HL-60 (cell line): ENCODE results near the gene CCDC93.

Source experiments
- DNase-seq, 2 experiments: peaks; one replicate each; pipeline ENCODE4 v3.0.0-alpha.2; 2010 to 2020; ENCODE audit warnings: low read depth in 1 of 2, low spot score in 1 of 2
- H3K27ac ChIP-seq: fragments of 250-450 bp; sonication (Bioruptor Pico); replicated peaks from 2 replicates; pipeline ENCODE4 v1.5.1; 2020; ENCODE audit warnings: mild to moderate bottlenecking, moderate library complexity
- H3K27me3 ChIP-seq: fragments of 250-450 bp; sonication (Bioruptor Pico); 2 replicates; pipeline ENCODE4 v1.5.1; 2021; ENCODE audit warnings: mild to moderate bottlenecking, moderate library complexity; ENCODE audit not compliant: insufficient read depth, poor library complexity, severe bottlenecking
- H3K4me3 ChIP-seq: replicated peaks from 2 replicates; pipeline ENCODE4 v1.5.1; 2011; ENCODE audit warnings: mild to moderate bottlenecking, control low read depth, low read length; ENCODE audit not compliant: insufficient read depth
- CTCF ChIP-seq: IDR thresholded peaks from one replicate; pipeline ENCODE4 v1.5.1; 2011; ENCODE audit warnings: low read length, control low read depth, inconsistent platforms; ENCODE audit not compliant: insufficient read depth
- GABPA ChIP-seq: IDR thresholded peaks from 2 replicates; pipeline ENCODE4 v1.6.1; 2012; ENCODE audit warnings: low read depth
- POLR2AphosphoS5 ChIP-seq: IDR thresholded peaks from 2 replicates; pipeline ENCODE4 v1.6.1; 2012; ENCODE audit warnings: low read depth
- REST ChIP-seq: IDR thresholded peaks from 2 replicates; pipeline ENCODE4 v1.6.1; 2012; ENCODE audit warnings: low read depth; ENCODE audit not compliant: insufficient replicate concordance
- SPI1 ChIP-seq: IDR thresholded peaks from 2 replicates; pipeline ENCODE4 v1.6.1; 2012; ENCODE audit warnings: low read depth, mild to moderate bottlenecking, borderline replicate concordance

Gene CCDC93

GRCh38 chr2:118056801-118057200 lies 42.9 kb upstream of the CCDC93 start:
- DNase-seq: no peak
- Histone ChIP-seq H3K27me3 (no peaks in the 10 kb centered on the region), H3K27ac (no peak overlapping the region; the same call in 1 of the 2 replicates), H3K4me3 (no peak overlapping the region)
- TF ChIP-seq POLR2AphosphoS5 (no peak), SPI1 (no peak), GABPA (no peak), REST (no peak), CTCF (no peak)

GRCh38 chr2:118056165-118056534 lies 42.3 kb upstream of the CCDC93 start:
- H3K27ac ChIP-seq: peak overlapping the region; percentile 38
- TF ChIP-seq REST (no peak), SPI1 (0 out of 2 replicates have a peak, but pooled peaks have one; percentile 3)
- no peaks in the 10 kb centered on the region for H3K27me3 ChIP-seq
- peak; percentile 35 to 57 for DNase-seq
- no peak overlapping the region for H3K4me3 ChIP-seq

- Histone ChIP-seq H3K4me3 (no peak overlapping the region), H3K27ac (peak overlapping the region; percentile 38), H3K27me3 (no peaks in the 10 kb centered on the region)
- TF ChIP-seq GABPA (no peak), CTCF (no peak), POLR2AphosphoS5 (no peak), REST (no peak), SPI1 (no peak)
- DNase-seq: peak in 1 of 2 experiments; percentile 3
Observed at GRCh38 chr2:118055512-118056164, 41.8 kb upstream of the CCDC93 start.
